ENCODE results near the gene NRTN.
"Not testable (repeated sequence)": the region's sequence is repeated elsewhere in the genome, so short reads cannot be mapped to it uniquely, and the experiment has no call there.

DNA sequence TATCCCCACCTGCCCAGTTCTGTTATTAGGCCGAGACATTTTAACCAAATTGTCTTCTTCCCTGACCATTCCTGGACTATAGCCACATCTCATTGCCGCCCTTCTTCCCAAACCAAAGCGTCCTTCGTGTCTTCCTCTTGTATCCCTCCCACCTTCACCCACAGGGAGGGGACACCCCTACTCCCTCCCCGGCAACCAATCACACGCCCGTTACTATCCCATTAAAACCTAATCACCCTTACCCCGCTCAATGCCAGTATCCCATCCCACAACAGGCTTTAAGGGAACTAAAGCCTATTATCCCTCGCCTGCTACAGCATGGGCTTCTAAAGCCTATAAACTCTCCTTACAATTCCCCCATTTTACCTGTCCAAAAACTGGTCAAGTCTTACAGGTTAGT, 50.3 kb downstream of the NRTN start:
- TF ChIP-seq, protein P1, sequence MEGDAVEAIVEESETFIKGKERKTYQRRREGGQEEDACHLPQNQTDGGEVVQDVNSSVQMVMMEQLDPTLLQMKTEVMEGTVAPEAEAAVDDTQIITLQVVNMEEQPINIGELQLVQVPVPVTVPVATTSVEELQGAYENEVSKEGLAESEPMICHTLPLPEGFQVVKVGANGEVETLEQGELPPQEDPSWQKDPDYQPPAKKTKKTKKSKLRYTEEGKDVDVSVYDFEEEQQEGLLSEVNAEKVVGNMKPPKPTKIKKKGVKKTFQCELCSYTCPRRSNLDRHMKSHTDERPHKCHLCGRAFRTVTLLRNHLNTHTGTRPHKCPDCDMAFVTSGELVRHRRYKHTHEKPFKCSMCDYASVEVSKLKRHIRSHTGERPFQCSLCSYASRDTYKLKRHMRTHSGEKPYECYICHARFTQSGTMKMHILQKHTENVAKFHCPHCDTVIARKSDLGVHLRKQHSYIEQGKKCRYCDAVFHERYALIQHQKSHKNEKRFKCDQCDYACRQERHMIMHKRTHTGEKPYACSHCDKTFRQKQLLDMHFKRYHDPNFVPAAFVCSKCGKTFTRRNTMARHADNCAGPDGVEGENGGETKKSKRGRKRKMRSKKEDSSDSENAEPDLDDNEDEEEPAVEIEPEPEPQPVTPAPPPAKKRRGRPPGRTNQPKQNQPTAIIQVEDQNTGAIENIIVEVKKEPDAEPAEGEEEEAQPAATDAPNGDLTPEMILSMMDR (IDR thresholded peaks at IDR 0.05): not testable (repeated sequence)
- not testable (repeated sequence) for TF ChIP-seq POLR2AphosphoS5 (IDR thresholded peaks at IDR 0.05)
